Sigmoid colon (tissue), 4 donors: Measurements from ENCODE around the gene DNAJC21.

ENCODE experiments used
- CTCF ChIP-seq, 4 experiments: fragments of 450-650 bp in 3 of 4; fragments of 200-600 bp in 1 of 4; IDR thresholded peaks; one replicate each; pipeline ENCODE4 v1.5.1; 2016 to 2019; ENCODE audit warnings: antibody characterized with exemption in 4 of 4, mild to moderate bottlenecking in 3 of 4, moderate library complexity in 2 of 4
- EP300 ChIP-seq, 4 donors: sonication (generic); formaldehyde crosslinking; IDR thresholded peaks; one replicate each; pipeline ENCODE4 v1.6.1; 2017; ENCODE audit warnings: antibody characterized with exemption in 4 of 4

DNA sequence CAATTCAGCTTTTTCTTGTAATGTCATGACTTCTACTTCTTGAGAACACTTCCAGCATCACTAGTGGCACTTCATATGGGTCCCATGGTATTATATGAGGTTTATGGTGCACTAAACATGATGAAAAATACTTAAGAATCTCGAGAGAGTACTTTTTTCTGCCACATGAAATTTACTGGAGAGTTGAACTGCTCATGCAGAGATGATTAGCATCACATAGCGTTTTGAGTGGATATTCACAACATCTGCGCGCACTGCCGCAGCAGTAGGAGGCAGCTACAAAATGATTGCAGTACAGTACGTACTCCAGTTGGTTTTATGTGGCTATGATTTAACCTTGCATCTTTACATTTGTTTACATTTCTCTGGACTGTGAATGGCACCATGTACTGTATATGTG lies 28.7 kb upstream of the DNAJC21 start:
- no peak for TF ChIP-seq EP300 (IDR thresholded peaks at IDR 0.05)
- TF ChIP-seq CTCF (IDR thresholded peaks at IDR 0.05), result no peak
